OCI-LY7 (cell line): ENCODE data around the gene POC1A. TPM values are rescaled to one million over a fixed set of nuclear protein-coding genes. Genes with fewer than 3 reads are reported as not detected.

Experiments
- BruUV-seq: library from RNA; stranded (reverse); fragments of 400-500 nt; replicated peaks from 2 replicates; lab custom pipeline; 2021; lab: Mats Ljungman, UMichigan
- CTCF ChIA-PET: fragments of 300-600 bp; sonication (Branson Sonifier 250); formaldehyde crosslinking; loops from one replicate; lab custom pipeline; 2022; ENCODE audit warnings: antibody characterized with exemption; ENCODE audit not compliant: unreplicated experiment; lab: Charles Lee
- POLR2A ChIA-PET: fragments of 300-600 bp; sonication (Branson Sonifier 250); formaldehyde crosslinking; loops from one replicate; lab custom pipeline; 2022; ENCODE audit warnings: antibody characterized with exemption; lab: Charles Lee
- DNase-seq: peaks from one replicate; pipeline ENCODE4 v3.0.0-alpha.2; 2015; ENCODE audit warnings: low spot score
- H2AFZ ChIP-seq: fragments of 200-600 bp; sonication (generic), shearing (Covaris generic); 2 replicates; pipeline ENCODE4 v1.6.1; 2014; ENCODE audit warnings: mild to moderate bottlenecking, antibody characterized with exemption, low read length, moderate library complexity
- H3K27ac ChIP-seq: fragments of 200-600 bp; sonication (generic); 2 replicates; pipeline ENCODE4 v1.5.1; 2014; ENCODE audit warnings: mixed run types, low read depth, mild to moderate bottlenecking, moderate library complexity, low read length, inconsistent platforms; ENCODE audit not compliant: poor library complexity, severe bottlenecking
- H3K36me3 ChIP-seq: fragments of 200-600 bp; sonication (generic); 2 replicates; pipeline ENCODE4 v1.6.1; 2014; ENCODE audit warnings: mild to moderate bottlenecking, antibody characterized with exemption, low read length, moderate library complexity, mixed read lengths; ENCODE audit not compliant: insufficient read depth
- H3K4me1 ChIP-seq: fragments of 200-600 bp; sonication (generic); 2 replicates; pipeline ENCODE4 v1.5.1; 2014; ENCODE audit warnings: mild to moderate bottlenecking, low read length; ENCODE audit not compliant: insufficient read depth, poor library complexity, severe bottlenecking
- H3K4me2 ChIP-seq: fragments of 200-600 bp; sonication (generic); 2 replicates; pipeline ENCODE4 v1.6.1; 2014; ENCODE audit warnings: mild to moderate bottlenecking, low read length
- H3K4me3 ChIP-seq: fragments of 200-600 bp; sonication (generic); 2 replicates; pipeline ENCODE4 v1.5.1; 2014; ENCODE audit warnings: mild to moderate bottlenecking, low read depth, low read length; ENCODE audit not compliant: poor library complexity, severe bottlenecking
- H3K79me2 ChIP-seq: fragments of 200-600 bp; sonication (generic); 2 replicates; pipeline ENCODE4 v1.6.1; 2016; ENCODE audit warnings: low read depth, mild to moderate bottlenecking, low read length, moderate library complexity, mixed read lengths; ENCODE audit not compliant: insufficient read depth
- H3K9me2 ChIP-seq: fragments of 200-600 bp; sonication (generic); 2 replicates; pipeline ENCODE4 v1.6.1; 2016; ENCODE audit warnings: mild to moderate bottlenecking, low read length, mixed read lengths; ENCODE audit not compliant: insufficient read depth
- H3K9me3 ChIP-seq: fragments of 200-600 bp; sonication (generic); 2 replicates; pipeline ENCODE4 v1.6.1; 2014; ENCODE audit warnings: mild to moderate bottlenecking, mixed run types, low read length, mixed read lengths
- H4K20me1 ChIP-seq: fragments of 200-600 bp; sonication (generic); 2 replicates; pipeline ENCODE4 v1.6.1; 2014; ENCODE audit warnings: mild to moderate bottlenecking, antibody characterized with exemption, low read length, moderate library complexity, mixed read lengths; ENCODE audit not compliant: insufficient read depth
- CTCF ChIP-seq: fragments of 200-600 bp; sonication (generic); conservative IDR thresholded peaks from 2 replicates; pipeline ENCODE4 v1.5.1; 2014; ENCODE audit warnings: mild to moderate bottlenecking, antibody characterized with exemption, low read length, moderate library complexity, mixed read lengths
- EZH2phosphoT487 ChIP-seq: fragments of 200-600 bp; sonication (generic); IDR thresholded peaks from 2 replicates; pipeline ENCODE4 v1.6.1; 2018; ENCODE audit warnings: low read depth, borderline replicate concordance, mild to moderate bottlenecking, mixed run types, antibody characterized with exemption, low read length, moderate library complexity, mixed read lengths
- intact Hi-C: fragments of 100-400 bp; cut with micrococcal nuclease; formaldehyde crosslinking; loops from one replicate; pipeline ENCODE4 v1.10.0; 2022; ENCODE audit not compliant: unreplicated experiment
- total RNA-seq, 2 experiments: library from RNA; depleted of rRNA in 1 of 2; stranded (reverse); fragments of >200 nt in 1 of 2; shearing (Covaris generic) in 1 of 2; gene quantifications; 2 replicates each; pipeline ENCODE4 v1.2.3, GENCODE V29; 2014 to 2022

POC1A gene
- total RNA-seq, 2 experiments from 2014 or later = 40.0 to 41.0 TPM

DNA sequence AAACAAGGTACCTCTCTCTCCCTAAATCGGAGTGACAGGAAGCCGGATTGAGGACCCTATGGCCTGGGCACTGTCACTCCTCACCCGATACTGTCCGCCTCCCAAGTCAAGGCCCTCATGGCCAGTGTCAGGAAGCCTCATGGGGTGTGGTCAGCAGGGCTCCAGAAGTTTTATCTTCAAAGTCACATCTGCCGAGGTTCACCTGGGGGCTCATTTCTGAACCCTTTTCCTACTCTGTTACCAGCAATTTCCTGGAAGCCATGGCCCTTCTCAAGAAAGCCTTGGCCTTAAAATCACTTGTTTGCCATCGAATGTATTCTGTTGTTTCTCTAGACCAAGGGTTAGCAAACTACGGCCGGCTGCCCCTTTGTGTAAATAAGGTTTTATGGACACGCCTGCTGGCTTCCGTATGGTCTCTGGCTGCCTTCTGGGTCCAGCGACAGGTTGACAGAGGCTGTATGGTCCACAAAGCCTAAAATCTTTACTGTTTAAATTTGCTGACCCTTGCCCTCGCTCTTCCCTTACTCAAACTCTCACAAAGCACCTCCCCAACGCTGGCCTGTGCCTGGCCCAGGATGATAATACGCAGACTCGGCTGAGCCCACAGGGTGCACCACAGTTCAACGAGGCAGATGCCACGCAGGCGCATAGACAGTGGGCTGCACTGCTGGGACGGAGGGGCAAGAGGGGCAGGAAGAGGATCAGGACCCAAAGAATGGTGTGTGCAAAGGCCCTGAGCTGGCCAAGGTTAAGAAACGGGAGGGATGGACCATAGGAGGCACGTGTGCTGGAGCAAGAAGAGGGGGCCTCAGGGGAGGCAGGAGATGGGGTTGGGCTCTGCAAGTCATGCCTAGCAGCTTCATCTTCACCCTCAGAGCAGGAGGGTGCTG, 73.1 kb downstream of the POC1A start:
- no peak overlapping the region for H3K27ac ChIP-seq
- H3K4me2 ChIP-seq = no peak overlapping the region
- CTCF ChIA-PET = no interaction called here
- H3K4me3 ChIP-seq = no peak overlapping the region
- intact Hi-C loops = no loop called here
- H3K4me1 ChIP-seq = no peaks in the 10 kb centered on the region
- H3K9me3 ChIP-seq = no peaks in the 10 kb centered on the region
- peaks cover 5% of the 10 kb centered on the region; the same call in 1 of the 2 replicates for H3K36me3 ChIP-seq
- H3K79me2 ChIP-seq = no peaks in the 10 kb centered on the region
- H3K9me2 ChIP-seq = no peaks in the 10 kb centered on the region
- no TSS peak for BruUV-seq
- H2AFZ ChIP-seq = no peak overlapping the region
- TF ChIP-seq CTCF (no peak), EZH2phosphoT487 (no peak)
- POLR2A ChIA-PET = no interaction called here
- DNase-seq = no peak
- H4K20me1 ChIP-seq = no peaks in the 10 kb centered on the region

DNA sequence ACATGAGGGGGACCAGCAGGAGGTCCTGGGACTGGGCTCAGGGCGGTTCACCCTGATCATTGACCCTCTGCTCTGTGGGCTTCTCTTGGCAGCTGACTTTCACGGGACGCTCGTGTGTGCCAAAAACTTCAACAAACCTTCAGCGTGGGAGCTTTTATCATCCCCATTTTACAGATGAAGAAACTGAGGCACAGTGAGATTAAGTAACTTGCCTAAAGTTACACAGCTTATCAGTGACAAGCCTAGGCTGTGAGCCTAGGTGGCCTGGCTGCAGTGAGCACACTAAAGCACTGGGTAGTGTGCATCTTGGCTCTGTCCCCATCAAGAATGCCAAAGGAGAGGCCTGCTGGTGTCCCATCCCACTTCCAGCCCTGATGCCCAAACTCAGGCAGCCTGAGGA, 74.3 kb downstream of the POC1A start:
- H3K27ac ChIP-seq = no peak overlapping the region
- H3K4me1 ChIP-seq = no peaks in the 10 kb centered on the region
- intact Hi-C loops = no loop called here
- no peaks in the 10 kb centered on the region for H3K9me2 ChIP-seq
- POLR2A ChIA-PET = no interaction called here
- H3K9me3 ChIP-seq = no peaks in the 10 kb centered on the region
- H3K79me2 ChIP-seq = no peaks in the 10 kb centered on the region
- DNase-seq = no peak
- H4K20me1 ChIP-seq = no peaks in the 10 kb centered on the region
- CTCF ChIA-PET = no interaction called here
- no peak overlapping the region for H3K4me3 ChIP-seq
- TF ChIP-seq EZH2phosphoT487 (no peak), CTCF (no peak)
- H3K36me3 ChIP-seq = peaks cover 10% of the 10 kb centered on the region; the same call in 1 of the 2 replicates
- H2AFZ ChIP-seq = no peak overlapping the region
- BruUV-seq = no TSS peak
- no peak overlapping the region for H3K4me2 ChIP-seq
